ENCODE data around the gene ARMH3. TPM values are rescaled to one million over a fixed set of nuclear protein-coding genes. Genes with fewer than 3 reads are reported as not detected.
A peak's percentile ranks its signal among the peaks of the same experiment; 100 is the strongest.

ARMH3 gene
- total RNA-seq, 1 experiment from 2014 or later, result 30.6 TPM

DNA sequence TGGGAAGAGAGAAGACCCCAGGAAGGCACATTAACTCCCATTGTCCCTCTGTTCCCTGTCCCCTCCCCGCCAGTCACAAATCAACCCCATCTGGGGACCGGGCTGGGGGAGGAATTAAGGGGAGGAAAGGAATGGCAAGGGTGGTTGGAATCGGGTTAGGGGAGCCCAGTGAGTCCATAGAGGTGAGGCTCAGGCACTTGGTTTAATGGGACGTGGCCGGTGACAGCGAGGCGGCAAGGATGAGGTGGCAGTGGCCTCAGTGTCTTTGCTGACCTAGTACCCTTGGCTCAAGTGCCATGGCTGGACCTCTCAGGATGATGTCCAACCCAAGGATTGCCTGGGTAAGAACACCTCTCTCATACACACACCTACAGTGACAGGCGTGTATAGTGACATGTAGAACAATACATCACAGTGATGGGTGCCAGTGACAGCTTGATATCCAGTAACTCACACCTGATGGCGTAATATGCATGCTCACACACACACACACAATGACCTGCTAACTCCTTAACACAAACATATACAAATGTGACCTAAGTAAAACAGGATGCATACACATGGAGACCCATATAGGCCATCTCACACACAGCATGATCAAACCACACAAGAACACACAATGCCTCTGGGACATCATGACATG lies 224.7 kb downstream of the ARMH3 start:
- Histone ChIP-seq H3K27ac (ENCODE audit: low read length) (peak overlapping the region; percentile 86), H3K27me3 (ENCODE audit: control insufficient read depth, insufficient read depth, low read length) (no peaks in the 10 kb centered on the region), H3K9me3 (ENCODE audit: control insufficient read depth, insufficient read depth, low read depth, low read length) (no peaks in the 10 kb centered on the region), H3K4me3 (ENCODE audit: low read depth in 2 of 2, low read length in 2 of 2) (peak overlapping the region; percentile 48 to 60), H3K36me3 (ENCODE audit: control insufficient read depth, insufficient read depth, low read length) (no peaks in the 10 kb centered on the region), H3K4me1 (ENCODE audit: control insufficient read depth, insufficient read depth, low read length) (peaks cover 12% of the 10 kb centered on the region)
- no peak for DNase-seq (ENCODE audit: low read depth, low spot score)
- intact Hi-C loops (cut with micrococcal nuclease; ENCODE audit: unreplicated experiment) (no loop called here), in situ Hi-C loops (cut with HindIII; ENCODE audit: low pct_unique_long_range_greater_than_20kb, low sequenced_read_pairs) (no loop called here)
- ChIA-PET CTCF (no interaction called here), POLR2A (interaction anchor here (0.6 kb wide), 2 partner anchors 13 to 142 kb away, joined by 3 to 7 read pairs; partner anchors contain the start of gene OGA)
- 0 out of 2 replicates have a peak, but pooled peaks have one; percentile 2 for ATAC-seq
- no TSS peak for BruUV-seq (replicated peaks)
- TF ChIP-seq TCF7L2 (IDR thresholded peaks at IDR 0.05; ENCODE audit: low read depth, low read length) (no peak), POLR2AphosphoS5 (IDR thresholded peaks at IDR 0.05; ENCODE audit: low read depth, low read length) (no peak), SIN3A (IDR thresholded peaks at IDR 0.05; ENCODE audit: borderline replicate concordance, insufficient read depth, low read depth, low read length) (no peak)
- TF ChIP-seq, protein P1, sequence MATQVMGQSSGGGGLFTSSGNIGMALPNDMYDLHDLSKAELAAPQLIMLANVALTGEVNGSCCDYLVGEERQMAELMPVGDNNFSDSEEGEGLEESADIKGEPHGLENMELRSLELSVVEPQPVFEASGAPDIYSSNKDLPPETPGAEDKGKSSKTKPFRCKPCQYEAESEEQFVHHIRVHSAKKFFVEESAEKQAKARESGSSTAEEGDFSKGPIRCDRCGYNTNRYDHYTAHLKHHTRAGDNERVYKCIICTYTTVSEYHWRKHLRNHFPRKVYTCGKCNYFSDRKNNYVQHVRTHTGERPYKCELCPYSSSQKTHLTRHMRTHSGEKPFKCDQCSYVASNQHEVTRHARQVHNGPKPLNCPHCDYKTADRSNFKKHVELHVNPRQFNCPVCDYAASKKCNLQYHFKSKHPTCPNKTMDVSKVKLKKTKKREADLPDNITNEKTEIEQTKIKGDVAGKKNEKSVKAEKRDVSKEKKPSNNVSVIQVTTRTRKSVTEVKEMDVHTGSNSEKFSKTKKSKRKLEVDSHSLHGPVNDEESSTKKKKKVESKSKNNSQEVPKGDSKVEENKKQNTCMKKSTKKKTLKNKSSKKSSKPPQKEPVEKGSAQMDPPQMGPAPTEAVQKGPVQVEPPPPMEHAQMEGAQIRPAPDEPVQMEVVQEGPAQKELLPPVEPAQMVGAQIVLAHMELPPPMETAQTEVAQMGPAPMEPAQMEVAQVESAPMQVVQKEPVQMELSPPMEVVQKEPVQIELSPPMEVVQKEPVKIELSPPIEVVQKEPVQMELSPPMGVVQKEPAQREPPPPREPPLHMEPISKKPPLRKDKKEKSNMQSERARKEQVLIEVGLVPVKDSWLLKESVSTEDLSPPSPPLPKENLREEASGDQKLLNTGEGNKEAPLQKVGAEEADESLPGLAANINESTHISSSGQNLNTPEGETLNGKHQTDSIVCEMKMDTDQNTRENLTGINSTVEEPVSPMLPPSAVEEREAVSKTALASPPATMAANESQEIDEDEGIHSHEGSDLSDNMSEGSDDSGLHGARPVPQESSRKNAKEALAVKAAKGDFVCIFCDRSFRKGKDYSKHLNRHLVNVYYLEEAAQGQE (IDR thresholded peaks at IDR 0.05; ENCODE audit: insufficient read depth in 1 of 2, low read depth in 2 of 2, low read length in 1 of 2), result no peak
- TF ChIP-seq, protein P2, sequence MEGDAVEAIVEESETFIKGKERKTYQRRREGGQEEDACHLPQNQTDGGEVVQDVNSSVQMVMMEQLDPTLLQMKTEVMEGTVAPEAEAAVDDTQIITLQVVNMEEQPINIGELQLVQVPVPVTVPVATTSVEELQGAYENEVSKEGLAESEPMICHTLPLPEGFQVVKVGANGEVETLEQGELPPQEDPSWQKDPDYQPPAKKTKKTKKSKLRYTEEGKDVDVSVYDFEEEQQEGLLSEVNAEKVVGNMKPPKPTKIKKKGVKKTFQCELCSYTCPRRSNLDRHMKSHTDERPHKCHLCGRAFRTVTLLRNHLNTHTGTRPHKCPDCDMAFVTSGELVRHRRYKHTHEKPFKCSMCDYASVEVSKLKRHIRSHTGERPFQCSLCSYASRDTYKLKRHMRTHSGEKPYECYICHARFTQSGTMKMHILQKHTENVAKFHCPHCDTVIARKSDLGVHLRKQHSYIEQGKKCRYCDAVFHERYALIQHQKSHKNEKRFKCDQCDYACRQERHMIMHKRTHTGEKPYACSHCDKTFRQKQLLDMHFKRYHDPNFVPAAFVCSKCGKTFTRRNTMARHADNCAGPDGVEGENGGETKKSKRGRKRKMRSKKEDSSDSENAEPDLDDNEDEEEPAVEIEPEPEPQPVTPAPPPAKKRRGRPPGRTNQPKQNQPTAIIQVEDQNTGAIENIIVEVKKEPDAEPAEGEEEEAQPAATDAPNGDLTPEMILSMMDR (IDR thresholded peaks at IDR 0.05), result no peak

DNA sequence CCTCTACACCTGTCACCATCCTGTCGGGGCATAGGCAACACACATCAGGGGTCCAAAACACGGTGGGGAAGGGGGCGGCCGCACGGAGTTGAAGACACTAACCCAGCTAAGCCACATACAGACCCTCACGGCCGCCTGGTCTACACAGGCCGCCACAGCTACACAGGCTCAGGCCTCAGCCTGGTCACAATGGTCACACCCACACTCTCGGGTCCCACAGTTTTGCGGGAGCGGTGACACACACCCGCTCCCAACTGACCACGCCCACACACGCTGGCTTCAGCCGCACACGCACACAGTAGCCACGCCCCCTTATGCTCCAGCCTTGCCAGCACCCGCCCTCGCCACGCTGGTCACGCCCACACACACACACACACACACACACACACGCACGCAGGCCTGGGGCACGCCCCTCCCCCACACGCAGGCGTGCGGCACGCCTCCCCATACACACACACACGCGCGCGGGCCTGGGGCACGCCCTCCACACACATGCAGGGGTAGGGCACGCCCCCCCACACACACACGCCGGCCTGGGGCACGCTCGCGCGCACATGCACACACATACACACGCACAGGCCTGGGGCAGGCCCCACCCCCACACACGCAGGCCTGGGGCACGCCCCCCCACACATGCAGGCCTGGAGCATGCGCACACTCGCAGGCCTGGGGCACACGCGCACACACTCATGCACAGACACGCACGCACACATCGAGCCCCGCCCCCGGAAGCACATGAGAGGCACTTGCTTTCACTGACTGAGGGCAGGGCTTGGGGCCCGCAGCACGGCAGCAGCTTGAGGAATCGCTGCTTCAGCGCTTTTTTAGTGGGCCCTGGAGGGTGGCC lies 225.4 kb downstream of the ARMH3 start:
- in situ Hi-C loops (cut with HindIII; ENCODE audit: low pct_unique_long_range_greater_than_20kb, low sequenced_read_pairs), result no loop called here
- CTCF ChIA-PET, result no interaction called here

More for the DNA sequence above, 225.4 kb downstream of the ARMH3 start:
- H3K36me3 ChIP-seq (ENCODE audit: control insufficient read depth, insufficient read depth, low read length), result no peaks in the 10 kb centered on the region
- intact Hi-C loops (cut with micrococcal nuclease; ENCODE audit: unreplicated experiment), result no loop called here
- BruUV-seq (replicated peaks), result no TSS peak
- peak overlapping the region; percentile 48 to 60 for H3K4me3 ChIP-seq (ENCODE audit: low read depth in 2 of 2, low read length in 2 of 2)
- ATAC-seq (peak; percentile 87), DNase-seq (ENCODE audit: low read depth, low spot score) (no peak)
- peaks cover 12% of the 10 kb centered on the region for H3K4me1 ChIP-seq (ENCODE audit: control insufficient read depth, insufficient read depth, low read length)
- H3K9me3 ChIP-seq (ENCODE audit: control insufficient read depth, insufficient read depth, low read depth, low read length), result no peaks in the 10 kb centered on the region
- POLR2A ChIA-PET, result no interaction called here
- H3K27ac ChIP-seq (ENCODE audit: low read length), result peak overlapping the region; percentile 86
- H3K27me3 ChIP-seq (ENCODE audit: control insufficient read depth, insufficient read depth, low read length), result no peaks in the 10 kb centered on the region
- TF ChIP-seq TCF7L2 (IDR thresholded peaks at IDR 0.05; ENCODE audit: low read depth, low read length) (no peak), POLR2AphosphoS5 (IDR thresholded peaks at IDR 0.05; ENCODE audit: low read depth, low read length) (0 out of 2 replicates have a peak, but pooled peaks have one; percentile 43), SIN3A (IDR thresholded peaks at IDR 0.05; ENCODE audit: borderline replicate concordance, insufficient read depth, low read depth, low read length) (peak; percentile 74; the same call in 1 of the 2 replicates)
- TF ChIP-seq, protein P1 (IDR thresholded peaks at IDR 0.05; ENCODE audit: insufficient read depth in 1 of 2, low read depth in 2 of 2, low read length in 1 of 2), result no peak

Data from Panc1 (cell line).